HG02852 (cell line): Measurements from ENCODE around the gene EQTN.

Experiments
- ATAC-seq: cut with Tn5 transposase; IDR thresholded peaks from one replicate; pipeline ENCODE4 v1.9.1; 2021; ENCODE audit warnings: mild to moderate bottlenecking, moderate library complexity; ENCODE audit not compliant: unreplicated experiment

EQTN gene

DNA sequence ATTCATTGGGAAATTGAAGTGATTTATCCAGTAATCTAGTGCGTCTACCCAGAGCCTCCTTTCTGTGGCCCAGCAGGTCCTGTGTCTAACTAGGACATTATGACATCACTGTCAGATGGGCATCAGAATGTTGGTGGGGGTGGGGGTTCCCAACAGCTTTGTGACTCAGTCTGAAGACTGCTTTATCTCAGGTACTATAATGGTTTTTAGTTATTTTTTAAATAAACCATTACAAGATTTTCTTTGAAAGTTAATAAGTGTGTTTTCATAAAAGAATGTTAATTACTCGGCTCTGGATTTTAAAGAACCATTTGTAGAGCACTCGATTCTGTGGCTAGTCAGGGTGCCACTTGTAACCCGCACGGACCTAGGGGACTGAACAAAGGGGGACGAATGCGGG lies at the start of gene EQTN:
EQTN (minus strand) TSS at position 101 of the 400 bp plus-strand sequence; CDS start at position 6, 95 bp downstream.
- ATAC-seq = no peak

GRCh38 chr9:27344776-27345175 lies 47.8 kb upstream of the EQTN start:
- ATAC-seq = no peak

DNA sequence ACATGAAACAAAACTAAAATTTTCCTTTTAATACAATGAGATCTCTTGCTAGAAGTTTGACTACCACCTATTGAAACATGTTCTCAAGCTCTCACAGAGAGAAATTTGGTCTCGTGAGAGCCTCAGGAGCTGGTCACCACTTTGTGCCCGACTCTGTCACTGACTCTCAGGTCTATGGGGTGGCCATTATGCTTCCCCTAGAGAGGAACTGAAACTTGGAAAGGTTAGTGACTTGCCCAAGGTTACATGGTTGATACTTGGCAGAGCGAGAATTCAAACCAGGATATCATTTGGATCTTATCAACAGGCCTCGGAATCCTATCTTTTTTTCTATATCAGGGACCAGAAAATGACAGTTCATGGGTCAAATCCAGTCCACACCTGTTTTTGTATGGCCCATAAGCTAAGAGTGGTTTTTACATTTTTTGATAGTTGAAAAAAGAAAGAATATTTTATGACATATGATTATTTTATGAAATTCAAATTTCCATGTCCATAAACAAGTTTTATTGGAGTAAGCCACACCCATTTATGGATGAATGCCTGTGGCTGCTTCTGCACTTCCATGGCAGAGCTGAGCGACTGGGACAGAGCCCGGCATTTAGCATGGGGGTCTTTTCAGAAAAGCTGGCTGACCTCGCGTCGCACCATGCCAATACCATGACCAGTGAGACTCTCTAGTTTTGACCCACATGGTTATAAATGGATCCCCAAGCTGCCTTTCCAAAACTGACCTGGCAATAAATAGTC lies 44.8 kb upstream of the EQTN start:
- no peak for ATAC-seq

DNA sequence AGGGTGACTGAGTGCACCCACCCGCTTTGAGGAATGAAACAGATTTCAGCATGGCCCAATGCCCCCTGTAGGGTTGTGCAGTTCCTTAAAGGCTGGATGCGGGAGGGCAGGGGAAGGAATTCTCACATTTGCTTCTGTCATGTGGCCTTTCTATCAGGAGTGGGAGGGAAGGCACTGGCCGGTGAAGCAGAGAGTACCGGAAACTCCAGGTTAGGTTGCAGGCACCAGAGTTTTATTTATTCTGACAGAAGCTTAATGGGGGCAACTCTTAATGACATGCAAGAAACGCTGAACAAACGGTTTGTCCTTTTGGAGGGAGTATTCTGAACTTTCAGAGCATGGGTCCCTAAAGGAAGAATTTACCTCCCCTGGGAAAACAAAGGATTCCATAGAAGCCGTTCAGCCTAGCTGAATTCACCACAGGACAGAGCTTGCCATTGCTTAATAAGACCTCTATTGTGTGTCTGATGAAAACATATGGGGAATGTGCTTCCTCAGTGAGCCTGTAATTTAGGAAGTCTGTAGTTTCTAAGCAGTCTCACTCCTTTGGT lies 44.1 kb upstream of the EQTN start:
- no peak for ATAC-seq

DNA sequence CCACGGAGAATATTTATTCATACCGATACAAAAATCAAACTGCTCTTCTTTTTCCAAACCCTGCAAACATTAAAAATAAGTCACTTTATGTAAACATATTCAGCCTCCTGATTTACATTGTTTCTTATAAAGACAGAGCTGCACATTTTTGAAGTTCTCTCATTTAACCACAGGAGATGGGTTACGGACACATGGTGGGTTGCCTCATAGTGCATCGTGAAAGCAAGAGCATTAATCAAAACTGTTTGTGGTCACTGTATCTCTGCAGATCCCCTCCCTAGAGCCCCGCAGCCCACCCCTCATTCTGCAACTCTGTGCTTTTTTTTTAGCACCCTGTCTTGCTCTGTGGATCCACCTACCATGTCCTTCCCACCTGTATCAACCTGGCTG lies 43.3 kb upstream of the EQTN start:
- no peak for ATAC-seq

- no peak for ATAC-seq
Measured at GRCh38 chr9:27339661-27340284, 42.8 kb upstream of the EQTN start.

GRCh38 chr9:27338527-27338903 lies 41.6 kb upstream of the EQTN start:
- ATAC-seq = no peak

- no peak for ATAC-seq
Measured at GRCh38 chr9:27337833-27338526, 41.0 kb upstream of the EQTN start.

GRCh38 chr9:27337236-27337635 lies 40.3 kb upstream of the EQTN start:
- no peak for ATAC-seq

GRCh38 chr9:27336829-27337228 lies 39.9 kb upstream of the EQTN start:
- no peak for ATAC-seq

DNA sequence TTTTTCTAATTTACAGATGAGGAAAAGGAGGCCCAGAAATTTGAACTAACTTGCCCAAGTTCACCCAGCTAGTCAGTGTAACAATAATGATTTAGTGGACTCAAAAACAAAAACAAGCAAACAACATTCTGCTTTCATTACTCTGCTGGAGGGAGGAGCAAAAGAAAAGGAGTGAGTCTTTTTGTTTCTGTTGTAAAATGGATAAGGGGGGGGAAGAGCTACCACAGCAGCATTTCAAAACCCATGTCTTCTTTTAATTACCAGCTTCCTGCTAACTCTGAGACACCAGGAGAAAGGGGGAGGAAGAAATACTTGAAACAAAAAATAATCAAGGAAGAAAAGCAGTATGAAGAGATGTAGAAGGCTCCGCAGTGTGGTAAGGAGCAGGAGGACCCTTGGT lies 39.2 kb upstream of the EQTN start:
- no peak for ATAC-seq

DNA sequence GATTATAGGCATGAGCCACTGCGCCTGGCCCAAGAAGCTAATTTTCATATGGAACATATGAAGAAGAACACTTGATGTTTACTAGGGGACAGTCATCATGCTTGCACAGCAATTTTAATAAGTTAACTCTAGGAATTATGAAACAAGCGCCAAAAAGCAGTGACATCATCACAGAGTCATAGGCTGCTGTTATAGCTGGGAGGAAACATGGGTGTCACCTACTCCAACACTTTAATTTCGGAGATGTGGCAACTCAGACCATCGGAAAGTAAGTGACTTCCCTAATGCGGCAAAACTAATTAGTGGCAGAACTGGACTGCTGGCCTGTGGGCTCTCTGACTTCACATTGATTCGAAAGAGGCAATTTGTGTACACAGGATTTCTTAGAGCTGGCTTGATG lies 38.1 kb upstream of the EQTN start:
- ATAC-seq = no peak

DNA sequence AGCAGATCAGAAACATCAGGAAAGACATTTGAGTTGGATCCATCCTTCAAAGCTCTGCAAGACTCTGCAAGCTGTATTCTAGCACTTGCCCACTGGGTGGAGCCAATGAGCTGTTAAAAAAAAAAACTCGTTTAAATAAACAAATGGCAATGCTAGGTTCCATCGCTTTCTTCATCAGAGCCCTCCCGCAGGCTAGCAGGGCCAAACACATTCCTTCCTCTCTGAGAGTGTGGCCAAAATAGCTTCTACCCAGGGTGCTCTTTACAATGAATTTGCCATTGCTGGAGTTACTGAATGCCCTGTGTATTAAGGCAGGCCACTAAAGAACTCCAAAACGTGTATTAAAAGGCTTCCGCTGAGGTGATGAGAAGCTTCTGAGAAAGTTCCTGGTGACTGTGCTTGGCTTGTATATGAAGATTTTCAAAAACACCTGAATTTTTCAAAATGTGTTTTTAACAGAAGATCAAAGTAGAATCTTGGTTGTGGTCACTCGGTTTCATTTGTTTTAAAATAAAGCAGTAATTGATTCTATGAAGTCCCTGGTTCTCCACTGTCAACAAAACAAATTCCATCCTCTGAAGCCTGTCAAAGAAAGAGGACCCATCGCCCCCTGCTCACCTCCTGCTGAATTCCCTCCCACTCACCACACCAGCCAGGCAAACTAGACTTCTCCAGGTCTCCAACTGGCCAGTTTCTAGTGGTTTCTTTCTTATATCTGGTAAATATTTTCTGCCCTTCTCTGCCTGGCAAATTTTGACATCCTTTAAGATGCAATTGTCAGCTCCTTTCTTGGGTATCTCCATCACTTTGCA lies 36.5 kb upstream of the EQTN start:
- ATAC-seq = peak; percentile 75

GRCh38 chr9:27331393-27331792 lies 34.4 kb upstream of the EQTN start:
- no peak for ATAC-seq

DNA sequence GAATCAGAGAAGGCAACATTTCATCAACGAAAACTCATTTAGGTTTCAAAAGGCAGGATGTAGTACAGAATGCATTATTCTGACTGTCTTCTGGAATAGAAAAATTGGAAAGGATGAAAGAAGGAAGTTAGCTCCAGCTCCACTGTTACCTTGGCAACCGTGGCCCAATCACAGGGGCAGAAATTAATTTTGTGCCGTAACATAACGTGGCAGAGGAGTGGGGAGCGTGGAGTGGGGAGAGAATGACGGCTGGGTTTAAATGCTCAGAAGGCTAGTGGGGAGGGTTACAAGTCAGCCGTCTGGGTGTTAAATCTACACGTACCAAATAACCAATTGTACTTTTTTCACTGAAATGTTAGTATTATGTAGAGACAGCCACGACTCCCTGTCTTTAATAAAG lies 32.3 kb upstream of the EQTN start:
- ATAC-seq = no peak

DNA sequence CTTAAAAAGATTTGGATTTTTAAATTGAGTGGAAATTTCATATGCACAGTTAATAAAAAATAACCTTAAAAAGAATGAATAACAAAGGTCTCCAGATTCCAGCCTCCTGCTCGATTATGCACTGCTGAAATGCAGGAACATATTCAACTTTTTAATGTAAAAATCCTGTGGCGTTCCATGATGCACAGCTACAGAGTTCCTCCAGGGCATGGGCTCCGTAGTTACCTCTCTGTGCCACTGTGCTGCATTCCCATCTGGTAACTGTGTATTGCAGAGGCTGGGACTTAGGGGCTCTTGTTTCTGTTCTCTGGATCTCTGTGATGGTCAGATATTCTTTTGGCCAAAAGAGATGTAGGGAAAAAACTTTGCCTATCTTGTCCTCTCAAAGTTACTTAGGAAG lies 31.5 kb upstream of the EQTN start:
- ATAC-seq = no peak

GRCh38 chr9:27311184-27311583 lies 14.2 kb upstream of the EQTN start:
- no peak for ATAC-seq

- ATAC-seq = no peak
Measured at GRCh38 chr9:27310582-27310981, 13.6 kb upstream of the EQTN start.

DNA sequence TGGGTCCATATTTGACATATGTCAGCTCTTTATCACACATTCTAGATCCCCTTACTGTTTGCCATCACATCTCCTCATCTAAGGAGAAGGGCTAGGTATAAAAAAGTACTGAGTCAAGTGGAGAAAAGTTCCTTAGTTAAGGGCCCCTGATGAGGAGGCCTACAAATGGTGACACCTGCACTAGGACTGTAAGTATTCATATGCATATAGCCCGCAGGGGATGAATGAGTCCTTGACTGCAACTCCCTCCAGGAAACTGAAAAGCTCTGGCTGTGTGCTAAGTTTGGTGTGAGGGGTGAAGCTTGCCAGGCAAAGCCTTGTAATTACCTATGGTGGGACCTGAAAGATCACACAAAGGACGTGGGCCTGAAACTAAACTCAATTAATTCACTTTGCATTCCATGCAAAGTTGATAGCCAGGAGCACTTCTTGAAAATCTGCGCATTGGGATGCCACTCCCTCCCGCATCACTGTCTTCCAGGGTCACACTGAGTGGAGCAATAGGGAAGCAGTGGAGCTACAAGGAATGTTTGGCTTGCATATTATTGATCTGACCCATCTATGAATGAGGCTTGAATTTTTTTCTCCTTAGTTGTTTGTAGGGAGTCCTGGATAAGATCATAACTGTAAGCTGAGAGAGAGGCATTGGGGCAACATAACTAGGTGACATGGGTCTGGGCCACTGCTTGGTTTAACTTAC lies 11.9 kb upstream of the EQTN start:
- ATAC-seq = no peak

DNA sequence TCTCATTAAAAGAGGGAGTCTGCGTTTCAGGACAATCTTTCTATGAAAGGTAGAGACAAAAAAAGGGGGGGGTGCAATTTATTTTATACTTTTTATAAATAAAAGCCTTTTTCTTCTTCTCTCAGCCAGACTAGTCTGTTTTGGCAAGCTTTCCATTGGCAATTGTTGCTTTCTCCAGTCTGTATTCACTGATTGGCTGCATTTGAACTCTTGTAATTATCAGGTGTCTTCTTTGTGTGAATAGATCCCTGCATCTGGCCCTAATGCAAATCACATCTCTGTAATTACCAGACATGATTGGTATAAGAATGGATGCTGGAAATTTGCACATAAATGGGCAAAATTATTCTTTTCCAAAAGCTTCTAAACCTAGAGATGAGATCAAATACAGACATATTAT lies 7.6 kb upstream of the EQTN start:
- ATAC-seq = no peak
